Transverse colon (tissue), 4 donors: ENCODE measurements around the gene HMSD. TPM values are rescaled to one million over a fixed set of nuclear protein-coding genes. Genes with fewer than 3 reads are reported as not detected.

Source experiments
- DNase-seq: peaks from one replicate; pipeline ENCODE4 v3.0.0-alpha.2; 2019
- H3K27ac ChIP-seq, 4 donors: fragments of 200-600 bp; sonication (generic); 2 replicates each; pipeline ENCODE4 v1.5.1; 2016 to 2018; ENCODE audit warnings: inconsistent platforms in 4 of 4
- H3K27me3 ChIP-seq: fragments of 200-600 bp; sonication (generic); 2 replicates; pipeline ENCODE4 v1.5.1; 2017; ENCODE audit warnings: inconsistent platforms
- H3K36me3 ChIP-seq, 4 donors: fragments of 200-600 bp; sonication (generic); 2 replicates each; pipeline ENCODE4 v1.5.1; 2017 to 2019; ENCODE audit warnings: inconsistent platforms in 4 of 4
- H3K4me1 ChIP-seq, 4 donors: fragments of 200-600 bp; sonication (generic); 2 replicates each; pipeline ENCODE4 v1.5.1; 2017 to 2020; ENCODE audit warnings: inconsistent platforms in 4 of 4
- H3K4me3 ChIP-seq, 4 donors: fragments of 200-600 bp; sonication (generic); 1 replicate in 1 of 4; 2 replicates in 3 of 4; pipeline versions ENCODE4 v1.5.1 to v1.6.1; 2017 to 2019; ENCODE audit warnings: inconsistent platforms in 4 of 4
- H3K9me3 ChIP-seq, 2 donors: fragments of 200-600 bp; sonication (generic); 2 replicates each; pipeline ENCODE4 v1.5.1; 2017 to 2019; ENCODE audit warnings: inconsistent platforms in 2 of 2
- EP300 ChIP-seq: sonication (generic); formaldehyde crosslinking; IDR thresholded peaks from one replicate; pipeline ENCODE4 v1.6.1; 2017; ENCODE audit warnings: antibody characterized with exemption, low read depth
- POLR2A ChIP-seq: fragments of 450-650 bp; IDR thresholded peaks from one replicate; pipeline ENCODE4 v1.6.1; 2016; ENCODE audit warnings: antibody characterized with exemption, mild to moderate bottlenecking, moderate library complexity
- POLR2AphosphoS5 ChIP-seq, 3 donors: sonication (generic); formaldehyde crosslinking; IDR thresholded peaks; one replicate each; pipeline ENCODE4 v1.6.1; 2016; ENCODE audit warnings: antibody characterized with exemption in 3 of 3
- WGBS, 2 donors: methylation state at CpG; one replicate each; pipeline ENCODE4 v1.1.5; 2018; ENCODE audit warnings: low coverage in 1 of 2; 5-methylcytosine and 5-hydroxymethylcytosine counted together
- in situ Hi-C, 4 donors: fragments of 200-750 bp; cut with MboI; loops; one replicate each; pipeline versions ENCODE4 v1.15.0 to v1.15.1; 2017; ENCODE audit warnings: low sequenced_read_pairs in 3 of 4, low pct_ligation_motif_present in 1 of 4, low pct_unique_long_range_greater_than_20kb in 1 of 4
- intact Hi-C: fragments of 100-400 bp; cut with DNase I; formaldehyde crosslinking; loops from one replicate; pipeline ENCODE4 v1.15.1; 2023; ENCODE audit warnings: low total_unique reads
- total RNA-seq, 4 donors: library from RNA; depleted of rRNA; stranded (reverse); fragments of >200 nt; gene quantifications; one replicate each; pipeline ENCODE4 v1.1.0, GENCODE V29; 2016
- TF ChIP-seq, protein P1 (sequence below), 5 experiments: fragments of 200-600 bp in 3 of 5; fragments of 450-650 bp in 2 of 5; sonication (generic) in 3 of 5; IDR thresholded peaks; 1 replicate in 2 of 5; 2 replicates in 3 of 5; pipeline ENCODE4 v1.5.1; 2016 to 2017; ENCODE audit warnings: antibody characterized with exemption in 5 of 5, inconsistent platforms in 3 of 5, mild to moderate bottlenecking in 2 of 5, moderate library complexity in 1 of 5

HMSD gene
- total RNA-seq, 4 donors from 2014 or later, result 0.64 TPM; not detected in 3

DNA sequence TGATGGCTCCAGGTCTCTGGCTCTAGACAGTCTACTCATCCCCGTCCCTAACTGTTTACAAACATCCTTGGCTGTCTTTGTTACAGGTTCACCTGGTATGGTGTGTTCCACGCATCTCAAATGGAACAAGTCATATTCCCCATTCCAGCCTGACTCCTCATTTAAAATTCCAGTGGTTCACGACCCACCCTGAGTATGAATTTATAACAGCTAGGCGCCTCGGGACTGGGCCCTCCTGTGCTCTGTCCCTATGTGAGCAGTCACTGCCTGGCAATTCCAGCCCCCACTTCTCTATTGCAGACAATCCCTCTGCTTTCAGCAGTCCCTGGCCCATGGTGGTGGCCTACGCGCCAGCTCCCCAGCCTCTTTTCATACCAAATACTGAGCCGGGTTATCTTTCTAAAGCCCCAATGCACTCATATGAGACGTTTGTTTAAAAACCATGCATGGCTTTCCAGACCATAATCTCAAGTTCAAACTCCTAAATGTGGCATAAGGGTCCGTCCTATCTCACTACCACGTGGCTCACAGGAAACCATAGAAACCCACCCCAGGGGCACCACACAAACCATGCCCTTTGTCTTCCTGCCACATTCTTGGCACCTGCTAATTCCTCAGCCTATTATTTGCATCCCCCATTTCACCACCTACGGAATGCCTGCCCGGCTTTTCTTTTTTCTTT is 22.4 kb downstream of the HMSD start:
- TF ChIP-seq, protein P1, sequence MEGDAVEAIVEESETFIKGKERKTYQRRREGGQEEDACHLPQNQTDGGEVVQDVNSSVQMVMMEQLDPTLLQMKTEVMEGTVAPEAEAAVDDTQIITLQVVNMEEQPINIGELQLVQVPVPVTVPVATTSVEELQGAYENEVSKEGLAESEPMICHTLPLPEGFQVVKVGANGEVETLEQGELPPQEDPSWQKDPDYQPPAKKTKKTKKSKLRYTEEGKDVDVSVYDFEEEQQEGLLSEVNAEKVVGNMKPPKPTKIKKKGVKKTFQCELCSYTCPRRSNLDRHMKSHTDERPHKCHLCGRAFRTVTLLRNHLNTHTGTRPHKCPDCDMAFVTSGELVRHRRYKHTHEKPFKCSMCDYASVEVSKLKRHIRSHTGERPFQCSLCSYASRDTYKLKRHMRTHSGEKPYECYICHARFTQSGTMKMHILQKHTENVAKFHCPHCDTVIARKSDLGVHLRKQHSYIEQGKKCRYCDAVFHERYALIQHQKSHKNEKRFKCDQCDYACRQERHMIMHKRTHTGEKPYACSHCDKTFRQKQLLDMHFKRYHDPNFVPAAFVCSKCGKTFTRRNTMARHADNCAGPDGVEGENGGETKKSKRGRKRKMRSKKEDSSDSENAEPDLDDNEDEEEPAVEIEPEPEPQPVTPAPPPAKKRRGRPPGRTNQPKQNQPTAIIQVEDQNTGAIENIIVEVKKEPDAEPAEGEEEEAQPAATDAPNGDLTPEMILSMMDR (IDR thresholded peaks at IDR 0.05), result no peak
- DNase-seq, result no peak
- 80 to 90% methylated on average over 10 to 13 of the region's 13 CpGs for WGBS, 2 donors
- no peaks in the 10 kb centered on the region for H3K9me3 ChIP-seq
- in situ Hi-C loops (no loop called here), intact Hi-C loops (no loop called here)
- peak overlapping the region; percentile 97 to 100 (median 98) for H3K27ac ChIP-seq
- no peaks in the 10 kb centered on the region for H3K36me3 ChIP-seq
- peaks cover 0 to 22% (median 14%) of the 10 kb centered on the region in 4 donors for H3K4me1 ChIP-seq
- peak overlapping the region in 2 of 4 donors; percentile 72 to 91 for H3K4me3 ChIP-seq
- H3K27me3 ChIP-seq, result no peaks in the 10 kb centered on the region

GRCh38 chr18:63972002-63972376 is 22.9 kb downstream of the HMSD start:
- WGBS, 2 donors, result 83 to 89% methylated on average over 5 of the region's 5 CpGs
- H3K4me3 ChIP-seq, result no peak overlapping the region
- H3K36me3 ChIP-seq, result no peaks in the 10 kb centered on the region
- H3K9me3 ChIP-seq, result no peaks in the 10 kb centered on the region
- no peak overlapping the region for H3K27ac ChIP-seq
- peaks cover 0 to 22% (median 14%) of the 10 kb centered on the region in 4 donors for H3K4me1 ChIP-seq
- in situ Hi-C loops (no loop called here), intact Hi-C loops (no loop called here)
- DNase-seq, result no peak
- TF ChIP-seq POLR2AphosphoS5 (IDR thresholded peaks at IDR 0.05), result no peak
- TF ChIP-seq, protein P1 (IDR thresholded peaks at IDR 0.05), result no peak
- no peak for TF ChIP-seq POLR2A
- no peak for TF ChIP-seq EP300
- H3K27me3 ChIP-seq, result no peaks in the 10 kb centered on the region

GRCh38 chr18:63974991-63975390 is 25.9 kb downstream of the HMSD start:
- H3K4me3 ChIP-seq, result no peak overlapping the region
- peaks cover 0 to 24% (median 11%) of the 10 kb centered on the region in 4 donors for H3K4me1 ChIP-seq
- intact Hi-C loops (no loop called here), in situ Hi-C loops (loop anchor here in 3 of 4 donors (25.0 kb wide), 1 partner anchor 463 kb away; no protein-coding TSS in a partner anchor)
- TF ChIP-seq EP300, result no peak
- TF ChIP-seq, protein P1 (IDR thresholded peaks at IDR 0.05), result peak in 4 of 5 experiments; percentile 18 to 54 (median 21)
- H3K27me3 ChIP-seq, result no peaks in the 10 kb centered on the region
- no peaks in the 10 kb centered on the region for H3K9me3 ChIP-seq
- no peak overlapping the region for H3K27ac ChIP-seq
- peak; percentile 37 for DNase-seq
- H3K36me3 ChIP-seq, result no peaks in the 10 kb centered on the region
- 21 to 49% methylated on average over 2 of the region's 2 CpGs for WGBS, 2 donors

GRCh38 chr18:63975628-63976027 is 26.5 kb downstream of the HMSD start:
- in situ Hi-C loops, result loop anchor here in 3 of 4 donors (25.0 kb wide), 1 partner anchor 463 kb away; no protein-coding TSS in a partner anchor
- intact Hi-C loops, result no loop called here

More at GRCh38 chr18:63975628-63976027, 26.5 kb downstream of the HMSD start:
- DNase-seq, result no peak
- Histone ChIP-seq H3K36me3 (no peaks in the 10 kb centered on the region), H3K9me3 (no peaks in the 10 kb centered on the region), H3K4me1 (peaks cover 0 to 26% (median 11%) of the 10 kb centered on the region in 4 donors), H3K27ac (no peak overlapping the region), H3K27me3 (no peaks in the 10 kb centered on the region), H3K4me3 (no peak overlapping the region)
- WGBS, 2 donors, result 77 to 100% methylated on average over 1 to 3 of the region's 3 CpGs
- TF ChIP-seq EP300, result no peak
- TF ChIP-seq, protein P1 (IDR thresholded peaks at IDR 0.05), result no peak
